HepG2 (cell line): ENCODE data around the gene MICALL2. TPM values are rescaled to one million over a fixed set of nuclear protein-coding genes. Genes with fewer than 3 reads are reported as not detected.

ENCODE experiments used
- FOXA1 ChIP-seq, 2 experiments: fragments of 450-650 bp in 1 of 2; sonication (generic) in 1 of 2; formaldehyde crosslinking in 1 of 2; IDR thresholded peaks; 2 replicates each; pipeline versions ENCODE4 v1.4.0 to v1.6.1; 2016 to 2020; ENCODE audit warnings: missing genetic modification reagents in 1 of 2
- HNRNPL ChIP-seq: fragments of 200-400 bp; formaldehyde crosslinking; IDR thresholded peaks from 2 replicates; pipeline ENCODE4 v1.6.1; 2017; ENCODE audit warnings: mild to moderate bottlenecking, low read depth, low read length
- KDM1A ChIP-seq: IDR thresholded peaks from 2 replicates; pipeline ENCODE4 v1.6.1; 2016; ENCODE audit warnings: missing compliant biosample characterization
- MLX ChIP-seq: IDR thresholded peaks from 2 replicates; pipeline ENCODE4 v1.6.1; 2016
- SP4 ChIP-seq: sonication (generic); formaldehyde crosslinking; IDR thresholded peaks from 2 replicates; pipeline ENCODE4 v1.8.1; 2023; ENCODE audit warnings: mild to moderate bottlenecking, missing genetic modification reagents
- TEAD3 ChIP-seq: optimal IDR thresholded peaks from 2 replicates; pipeline ENCODE3; 2016; ENCODE audit warnings: borderline replicate concordance
- TFAP4 ChIP-seq: sonication (generic); IDR thresholded peaks from 2 replicates; pipeline ENCODE4 v1.6.1; 2016; ENCODE audit warnings: low read depth, borderline replicate concordance
- XRCC5 ChIP-seq: fragments of 200-400 bp; formaldehyde crosslinking; optimal IDR thresholded peaks from 2 replicates; pipeline ENCODE3; 2017; ENCODE audit warnings: mild to moderate bottlenecking, low read length
- ZBTB33 ChIP-seq: sonication (generic); formaldehyde crosslinking; IDR thresholded peaks from 2 replicates; pipeline ENCODE4 v1.4.0; 2020; ENCODE audit warnings: missing genetic modification reagents
- ZEB1 ChIP-seq: IDR thresholded peaks from 2 replicates; pipeline ENCODE4 v1.6.1; 2012; ENCODE audit warnings: mild to moderate bottlenecking, low read depth, inconsistent platforms; ENCODE audit not compliant: insufficient replicate concordance
- ZMYM3 ChIP-seq: sonication (generic); formaldehyde crosslinking; IDR thresholded peaks from 2 replicates; pipeline ENCODE4 v1.5.1; 2020; ENCODE audit warnings: mild to moderate bottlenecking, missing genetic modification reagents
- ZNF501 ChIP-seq: sonication (generic); formaldehyde crosslinking; IDR thresholded peaks from 2 replicates; pipeline ENCODE4 v1.5.1; 2020; ENCODE audit warnings: mild to moderate bottlenecking, moderate library complexity, missing genetic modification reagents
- ZNF616 ChIP-seq: sonication (generic); formaldehyde crosslinking; IDR thresholded peaks from 2 replicates; pipeline ENCODE4 v1.5.0; 2020; ENCODE audit warnings: low read depth, mild to moderate bottlenecking, missing genetic modification reagents
- ZNF687 ChIP-seq: sonication (generic); formaldehyde crosslinking; IDR thresholded peaks from 2 replicates; pipeline ENCODE4 v1.5.1; 2020; ENCODE audit warnings: mild to moderate bottlenecking, missing genetic modification reagents, moderate library complexity
- ZNF792 ChIP-seq: IDR thresholded peaks from 2 replicates; pipeline ENCODE4 v1.6.1; 2016
- polyA plus RNA-seq, 8 experiments: library from polyadenylated mRNA; depleted of rRNA in 3 of 8; stranded (reverse) in 7 of 8; unstranded in 1 of 8; fragments of >200 nt; fragmentation: Illumina TruSeq in 4 of 8; extraction: Trizol in 4 of 8; gene quantifications; 2 replicates each; pipeline versions ENCODE4 v1.2.1 to v1.2.3, GENCODE V29; 2011 to 2016; ENCODE audit warnings: low read depth in 4 of 8, missing spikeins in 1 of 8, mixed read lengths in 1 of 8; ENCODE audit not compliant: insufficient read depth in 1 of 8
- total RNA-seq, 5 experiments: library from RNA; depleted of rRNA; stranded (reverse); fragments of >200 nt; fragmentation: Illumina TruSeq; extraction: Trizol; gene quantifications; 2 replicates each; pipeline ENCODE4 v1.2.3, GENCODE V29; 2016; ENCODE audit warnings: low read depth in 1 of 5

The MICALL2 gene
- total and polyA plus RNA-seq, 2 of the 13 experiments (the other 11 are each of a cell fraction or from before 2014, with no cell fraction given): 5.8 to 12.4 TPM

GRCh38 chr7:1455241-1455939 is 3.9 kb downstream of the MICALL2 start (continued):
- TF ChIP-seq ZNF687 (CRISPR knock-in tag) (peak; percentile 6; the same call in 1 of the 2 replicates), ZNF501 (CRISPR knock-in tag) (0 out of 2 replicates have a peak, but pooled peaks have one; percentile 32), ZNF792 (CRISPR knock-in tag) (no peak), KDM1A (0 out of 2 replicates have a peak, but pooled peaks have one; percentile 26), ZMYM3 (CRISPR knock-in tag) (peak; percentile 87), ZBTB33 (CRISPR knock-in tag) (peak; percentile 25; the same call in 1 of the 2 replicates), ZEB1 (peak; percentile 70), MLX (CRISPR knock-in tag) (no peak), TFAP4 (peak; percentile 53; the same call in 1 of the 2 replicates), XRCC5 (peak; percentile 57), TEAD3 (CRISPR knock-in tag) (peak; percentile 3), FOXA1 (IDR thresholded peaks at IDR 0.05) (no peak), FOXA1 (CRISPR knock-in tag; IDR thresholded peaks at IDR 0.05) (peak; percentile 14; the same call in 1 of the 2 replicates), SP4 (0 out of 2 replicates have a peak, but pooled peaks have one; percentile 27), ZNF616 (CRISPR knock-in tag) (no peak), HNRNPL (peak; percentile 96)
